ENCODE measurements around the gene PRDM5. TPM values are rescaled to one million over a fixed set of nuclear protein-coding genes. Genes with fewer than 3 reads are reported as not detected.

The PRDM5 gene
- total RNA-seq, 5 donors from 2014 or later (not counting 1 experiment from before 2014, with no cell fraction given): 0.47 to 1.4 (median 0.86) TPM; not detected in 1

DNA sequence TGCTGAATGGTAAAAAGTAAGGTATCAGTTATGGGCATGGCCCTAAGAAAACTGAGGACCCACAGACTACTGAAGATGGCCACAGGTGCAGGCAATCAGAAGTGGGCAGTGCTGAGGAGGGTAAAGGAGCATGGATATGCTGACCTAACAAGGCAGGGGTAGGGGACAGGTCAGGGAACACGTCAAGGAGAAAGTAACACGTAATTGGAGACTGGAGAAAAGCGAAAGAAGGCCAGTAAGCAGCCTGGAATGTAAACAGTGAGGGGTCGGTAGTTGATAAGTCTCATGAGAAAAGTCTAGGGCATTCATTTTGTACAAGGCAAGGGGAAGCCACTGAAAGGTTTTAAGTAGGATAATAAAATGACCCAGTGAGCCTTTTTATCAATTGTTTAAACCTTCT is 153.3 kb downstream of the PRDM5 start:
- no peak overlapping the region for H3K4me3 Mint-ChIP-seq
- Histone ChIP-seq H3K4me1 (ENCODE audit: control insufficient read depth in 1 of 2, extremely low read depth in 1 of 2, insufficient read depth in 2 of 2, low read length in 2 of 2) (no peaks in the 10 kb centered on the region), H3K9me3 (no peaks in the 10 kb centered on the region), H3K27me3 (replicated peaks in 1 of 2; ENCODE audit: control insufficient read depth in 2 of 2, extremely low read depth in 1 of 2, insufficient read depth in 2 of 2, low read length in 1 of 2) (no peaks in the 10 kb centered on the region), H3K36me3 (ENCODE audit: control insufficient read depth in 2 of 2, extremely low read depth in 1 of 2, insufficient read depth in 1 of 2, low read length in 1 of 2) (no peaks in the 10 kb centered on the region), H3K4me3 (ENCODE audit: control insufficient read depth in 1 of 2, extremely low read depth in 1 of 2, low read length in 1 of 2) (no peak overlapping the region), H3K27ac (ENCODE audit: low read length) (no peak overlapping the region)
- no peaks in the 10 kb centered on the region for H3K36me3 Mint-ChIP-seq
- 65% methylated on average over 3 of the region's 4 CpGs for WGBS (ENCODE audit: insufficient coverage)
- no peak for DNase-seq
- H3K4me1 Mint-ChIP-seq: no peaks in the 10 kb centered on the region
- peaks cover 0 to 3% (median 0%) of the 10 kb centered on the region in 3 donors for H3K9me3 Mint-ChIP-seq
- ATAC-seq (replicated peaks in 1 of 4): no peak
- CTCF ChIA-PET: interaction anchor here in 1 of 2 donors (1.4 kb wide), 1 partner anchor 21 kb away, joined by 3 read pairs; no protein-coding TSS in a partner anchor
- POLR2A ChIA-PET: no interaction called here
- H3K27ac Mint-ChIP-seq: no peak overlapping the region
- H3K27me3 Mint-ChIP-seq: peaks cover 0 to 3% of the 10 kb centered on the region in 2 donors

DNA sequence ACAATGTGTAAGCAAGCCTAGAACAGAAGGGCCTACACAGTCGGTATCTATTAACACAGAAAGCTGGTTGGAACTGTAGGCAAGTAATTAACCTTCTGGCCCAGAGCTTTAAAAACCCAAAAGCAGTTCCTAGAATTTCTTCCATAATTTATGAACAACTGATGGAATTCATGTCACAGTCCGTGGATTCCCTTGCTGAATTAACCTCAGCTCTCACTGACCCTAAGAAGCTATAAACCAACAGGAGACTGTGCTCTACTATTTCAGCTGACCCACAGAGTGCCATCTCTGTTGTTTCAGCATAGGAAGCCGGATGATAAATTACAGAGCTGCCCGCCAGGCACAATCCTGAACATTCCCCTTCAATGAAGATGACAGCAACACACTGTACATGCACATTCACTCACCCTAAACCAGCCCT is 157.3 kb downstream of the PRDM5 start:
- no peaks in the 10 kb centered on the region for H3K27me3 ChIP-seq (replicated peaks in 1 of 2; ENCODE audit: control insufficient read depth in 2 of 2, extremely low read depth in 1 of 2, insufficient read depth in 2 of 2, low read length in 1 of 2)
- no peak overlapping the region for H3K27ac ChIP-seq (ENCODE audit: low read length)
- no peaks in the 10 kb centered on the region for H3K9me3 ChIP-seq
- no peaks in the 10 kb centered on the region for H3K36me3 Mint-ChIP-seq
- DNase-seq (no peak), ATAC-seq (replicated peaks in 1 of 4) (no peak)
- no peaks in the 10 kb centered on the region for H3K4me1 ChIP-seq (ENCODE audit: control insufficient read depth in 1 of 2, extremely low read depth in 1 of 2, insufficient read depth in 2 of 2, low read length in 2 of 2)
- no peak overlapping the region for H3K4me3 ChIP-seq (ENCODE audit: control insufficient read depth in 1 of 2, extremely low read depth in 1 of 2, low read length in 1 of 2)
- H3K27ac Mint-ChIP-seq: no peak overlapping the region
- no peaks in the 10 kb centered on the region for H3K4me1 Mint-ChIP-seq
- peaks cover 0 to 3% of the 10 kb centered on the region in 2 donors for H3K27me3 Mint-ChIP-seq
- peaks cover 0 to 3% (median 0%) of the 10 kb centered on the region in 3 donors for H3K9me3 Mint-ChIP-seq
- no peak overlapping the region for H3K4me3 Mint-ChIP-seq
- 77% methylated on average over 3 of the region's 4 CpGs for WGBS (ENCODE audit: insufficient coverage)
- ChIA-PET CTCF (no interaction called here), POLR2A (no interaction called here)
- no peaks in the 10 kb centered on the region for H3K36me3 ChIP-seq (ENCODE audit: control insufficient read depth in 2 of 2, extremely low read depth in 1 of 2, insufficient read depth in 1 of 2, low read length in 1 of 2)

DNA sequence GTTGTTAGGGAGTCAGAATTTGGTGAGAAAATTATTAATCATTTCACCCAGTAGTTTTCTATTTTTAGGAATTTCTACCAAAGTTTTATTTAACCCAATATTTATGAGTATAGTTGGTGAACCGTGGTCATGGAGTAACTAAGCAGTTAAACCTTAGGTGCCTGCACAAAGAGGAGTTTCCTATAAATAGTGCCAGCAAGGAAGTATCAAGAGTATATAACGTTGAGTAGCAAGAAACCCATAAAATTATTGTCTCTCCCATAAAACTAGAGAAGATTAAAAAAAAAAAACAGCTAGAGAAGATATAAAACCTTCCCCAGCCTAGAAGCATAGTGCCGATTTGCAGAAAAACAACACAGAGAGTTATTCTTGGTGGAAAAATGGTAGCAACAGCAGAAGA is 158.9 kb downstream of the PRDM5 start:
- ATAC-seq (replicated peaks in 1 of 4): no peak
- Mint-ChIP-seq H3K9me3 (peaks cover 0 to 3% (median 0%) of the 10 kb centered on the region in 3 donors), H3K27me3 (peaks cover 0 to 3% of the 10 kb centered on the region in 2 donors), H3K27ac (no peak overlapping the region), H3K36me3 (no peaks in the 10 kb centered on the region), H3K4me3 (no peak overlapping the region), H3K4me1 (no peaks in the 10 kb centered on the region)
- H3K4me1 ChIP-seq (ENCODE audit: control insufficient read depth in 1 of 2, extremely low read depth in 1 of 2, insufficient read depth in 2 of 2, low read length in 2 of 2): no peaks in the 10 kb centered on the region
- H3K27me3 ChIP-seq (replicated peaks in 1 of 2; ENCODE audit: control insufficient read depth in 2 of 2, extremely low read depth in 1 of 2, insufficient read depth in 2 of 2, low read length in 1 of 2): no peaks in the 10 kb centered on the region
- no peaks in the 10 kb centered on the region for H3K9me3 ChIP-seq
- no peaks in the 10 kb centered on the region for H3K36me3 ChIP-seq (ENCODE audit: control insufficient read depth in 2 of 2, extremely low read depth in 1 of 2, insufficient read depth in 1 of 2, low read length in 1 of 2)
- H3K27ac ChIP-seq (ENCODE audit: low read length): no peak overlapping the region
- ChIA-PET POLR2A (interaction anchor here in 1 of 2 donors (0.7 kb wide), 1 partner anchor 30 kb away, joined by 3 read pairs; no protein-coding TSS in a partner anchor), CTCF (no interaction called here)
- no peak for DNase-seq
- H3K4me3 ChIP-seq (ENCODE audit: control insufficient read depth in 1 of 2, extremely low read depth in 1 of 2, low read length in 1 of 2): no peak overlapping the region
- WGBS (ENCODE audit: insufficient coverage): no CpG with 5 or more reads among the region's 3 CpGs

DNA sequence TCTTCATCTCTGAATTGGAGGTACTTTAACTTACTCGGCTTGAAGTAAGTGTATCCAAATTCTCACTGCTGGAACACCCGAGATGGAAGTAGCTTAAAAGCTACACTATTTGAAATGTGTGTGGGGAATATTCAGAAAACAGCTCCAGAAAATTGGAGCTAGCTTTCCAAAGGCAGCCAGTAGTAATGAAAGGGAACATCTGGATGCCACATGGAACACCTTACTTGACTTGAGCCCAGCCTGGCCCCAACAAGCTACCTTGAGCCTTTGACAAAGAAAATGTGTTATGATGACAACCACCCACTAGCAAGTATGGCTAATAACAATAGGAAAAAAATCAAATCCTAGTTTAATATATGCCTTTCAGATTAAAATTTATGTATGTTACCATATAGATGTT is 161.5 kb downstream of the PRDM5 start:
- H3K27me3 Mint-ChIP-seq: peaks cover 0 to 3% of the 10 kb centered on the region in 2 donors
- DNase-seq: no peak

DNA sequence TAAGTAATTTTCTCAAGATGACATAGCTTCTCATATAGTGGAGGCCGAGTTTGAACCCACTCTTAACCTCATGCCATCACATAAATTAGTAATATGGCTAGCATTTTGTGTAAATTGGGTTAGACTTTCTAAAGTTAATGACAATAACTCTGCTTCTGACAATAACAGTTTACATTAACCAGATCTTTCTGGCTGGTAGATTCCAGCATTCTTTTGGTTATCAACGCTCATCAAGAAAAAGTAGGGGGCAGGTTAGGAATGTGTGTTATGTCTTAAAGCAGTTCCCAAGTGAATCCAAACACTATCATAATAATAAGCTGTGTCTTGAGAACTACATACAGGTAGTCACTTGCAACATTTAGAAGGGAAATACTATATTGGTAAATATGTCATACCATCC is 162.5 kb downstream of the PRDM5 start:
- Histone ChIP-seq H3K36me3 (ENCODE audit: control insufficient read depth in 2 of 2, extremely low read depth in 1 of 2, insufficient read depth in 1 of 2, low read length in 1 of 2) (no peaks in the 10 kb centered on the region), H3K9me3 (no peaks in the 10 kb centered on the region), H3K27me3 (replicated peaks in 1 of 2; ENCODE audit: control insufficient read depth in 2 of 2, extremely low read depth in 1 of 2, insufficient read depth in 2 of 2, low read length in 1 of 2) (no peaks in the 10 kb centered on the region), H3K4me3 (ENCODE audit: control insufficient read depth in 1 of 2, extremely low read depth in 1 of 2, low read length in 1 of 2) (no peak overlapping the region), H3K27ac (ENCODE audit: low read length) (no peak overlapping the region), H3K4me1 (ENCODE audit: control insufficient read depth in 1 of 2, extremely low read depth in 1 of 2, insufficient read depth in 2 of 2, low read length in 2 of 2) (peaks cover 0 to 4% of the 10 kb centered on the region in 2 experiments)
- H3K27ac Mint-ChIP-seq: no peak overlapping the region
- CTCF ChIA-PET: no interaction called here
- DNase-seq (no peak), ATAC-seq (replicated peaks in 1 of 4) (no peak)
- H3K4me3 Mint-ChIP-seq: no peak overlapping the region
- WGBS (ENCODE audit: insufficient coverage): no CpG with 5 or more reads among the region's 2 CpGs
- no peaks in the 10 kb centered on the region for H3K9me3 Mint-ChIP-seq
- no peaks in the 10 kb centered on the region for H3K4me1 Mint-ChIP-seq
- POLR2A ChIA-PET: no interaction called here
- H3K27me3 Mint-ChIP-seq: no peaks in the 10 kb centered on the region
- H3K36me3 Mint-ChIP-seq: no peaks in the 10 kb centered on the region

More for the DNA sequence above, 161.5 kb downstream of the PRDM5 start:
- POLR2A ChIA-PET: no interaction called here
- no peaks in the 10 kb centered on the region for H3K36me3 Mint-ChIP-seq
- CTCF ChIA-PET: no interaction called here
- H3K27ac Mint-ChIP-seq: no peak overlapping the region
- no peaks in the 10 kb centered on the region for H3K9me3 ChIP-seq
- no peaks in the 10 kb centered on the region for H3K36me3 ChIP-seq (ENCODE audit: control insufficient read depth in 2 of 2, extremely low read depth in 1 of 2, insufficient read depth in 1 of 2, low read length in 1 of 2)
- H3K4me3 ChIP-seq (ENCODE audit: control insufficient read depth in 1 of 2, extremely low read depth in 1 of 2, low read length in 1 of 2): no peak overlapping the region
- H3K27ac ChIP-seq (ENCODE audit: low read length): no peak overlapping the region
- WGBS (ENCODE audit: insufficient coverage): no CpG with 5 or more reads among the region's 2 CpGs
- H3K4me1 Mint-ChIP-seq: no peaks in the 10 kb centered on the region
- H3K27me3 ChIP-seq (replicated peaks in 1 of 2; ENCODE audit: control insufficient read depth in 2 of 2, extremely low read depth in 1 of 2, insufficient read depth in 2 of 2, low read length in 1 of 2): no peaks in the 10 kb centered on the region
- no peak overlapping the region for H3K4me3 Mint-ChIP-seq
- no peak for ATAC-seq (replicated peaks in 1 of 4)
- peaks cover 0 to 4% of the 10 kb centered on the region in 2 experiments for H3K4me1 ChIP-seq (ENCODE audit: control insufficient read depth in 1 of 2, extremely low read depth in 1 of 2, insufficient read depth in 2 of 2, low read length in 2 of 2)
- no peaks in the 10 kb centered on the region for H3K9me3 Mint-ChIP-seq

DNA sequence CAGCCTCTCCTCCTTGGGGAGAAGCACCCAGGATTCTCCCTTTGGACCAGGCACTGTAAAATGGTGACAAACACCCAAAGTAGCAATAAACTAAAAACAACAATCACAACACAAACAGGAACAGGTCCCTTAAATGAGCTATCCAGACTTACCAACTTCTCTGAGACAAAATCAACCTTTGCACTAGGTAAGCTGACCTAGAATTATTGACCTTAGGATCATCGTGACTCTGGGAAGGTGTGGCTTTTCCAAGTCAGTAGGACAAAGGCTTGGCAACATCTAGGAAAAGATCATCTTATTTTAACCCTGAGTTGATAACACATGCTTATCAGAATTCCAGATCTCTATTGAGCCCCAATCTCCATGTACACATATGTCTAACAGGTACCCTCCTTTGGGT is 166.7 kb downstream of the PRDM5 start:
- H3K9me3 ChIP-seq: no peaks in the 10 kb centered on the region
- Mint-ChIP-seq H3K27ac (no peak overlapping the region), H3K4me3 (no peak overlapping the region), H3K36me3 (no peaks in the 10 kb centered on the region), H3K9me3 (peaks cover 0 to 4% (median 0%) of the 10 kb centered on the region in 3 donors), H3K4me1 (no peaks in the 10 kb centered on the region), H3K27me3 (no peaks in the 10 kb centered on the region)
- DNase-seq: no peak
- no peak overlapping the region for H3K27ac ChIP-seq (ENCODE audit: low read length)
- no peak for ATAC-seq (replicated peaks in 1 of 4)
- no peaks in the 10 kb centered on the region for H3K27me3 ChIP-seq (replicated peaks in 1 of 2; ENCODE audit: control insufficient read depth in 2 of 2, extremely low read depth in 1 of 2, insufficient read depth in 2 of 2, low read length in 1 of 2)
- no peaks in the 10 kb centered on the region for H3K36me3 ChIP-seq (ENCODE audit: control insufficient read depth in 2 of 2, extremely low read depth in 1 of 2, insufficient read depth in 1 of 2, low read length in 1 of 2)
- 100% methylated on average over 1 of the region's 1 CpG for WGBS (ENCODE audit: insufficient coverage)
- POLR2A ChIA-PET: no interaction called here
- H3K4me3 ChIP-seq (ENCODE audit: control insufficient read depth in 1 of 2, extremely low read depth in 1 of 2, low read length in 1 of 2): no peak overlapping the region
- CTCF ChIA-PET: interaction anchor here in 1 of 2 donors (0.6 to 1.2 kb wide), 2 partner anchors 32 to 1752 kb away, joined by 3 read pairs; no protein-coding TSS in a partner anchor
- H3K4me1 ChIP-seq (ENCODE audit: control insufficient read depth in 1 of 2, extremely low read depth in 1 of 2, insufficient read depth in 2 of 2, low read length in 2 of 2): peaks cover 0 to 4% of the 10 kb centered on the region in 2 experiments

DNA sequence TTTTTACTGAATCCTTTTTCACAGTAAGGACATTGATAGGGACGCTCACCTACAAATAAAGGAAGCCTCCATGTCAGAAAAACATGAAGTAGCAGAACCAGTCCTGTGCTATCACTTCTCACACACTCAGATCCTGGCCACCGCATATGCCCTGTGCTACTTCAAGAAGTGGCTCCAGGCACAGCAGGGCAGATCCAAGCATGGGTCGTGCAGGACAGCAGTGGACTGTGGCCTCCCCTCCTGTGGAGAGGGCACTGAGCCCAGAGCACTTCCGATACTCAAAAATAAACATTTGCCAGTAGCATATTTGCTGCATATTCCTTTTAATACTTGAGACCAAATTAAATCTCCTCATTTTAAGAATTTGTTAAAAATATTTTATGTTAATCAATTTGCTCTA is 167.9 kb downstream of the PRDM5 start:
- Histone ChIP-seq H3K27me3 (replicated peaks in 1 of 2; ENCODE audit: control insufficient read depth in 2 of 2, extremely low read depth in 1 of 2, insufficient read depth in 2 of 2, low read length in 1 of 2) (no peaks in the 10 kb centered on the region), H3K36me3 (ENCODE audit: control insufficient read depth in 2 of 2, extremely low read depth in 1 of 2, insufficient read depth in 1 of 2, low read length in 1 of 2) (no peaks in the 10 kb centered on the region)

More for the DNA sequence above, 167.9 kb downstream of the PRDM5 start:
- Histone ChIP-seq H3K4me1 (ENCODE audit: control insufficient read depth in 1 of 2, extremely low read depth in 1 of 2, insufficient read depth in 2 of 2, low read length in 2 of 2) (peaks cover 1 to 4% of the 10 kb centered on the region in 2 experiments), H3K4me3 (ENCODE audit: control insufficient read depth in 1 of 2, extremely low read depth in 1 of 2, low read length in 1 of 2) (no peak overlapping the region), H3K27ac (ENCODE audit: low read length) (no peak overlapping the region), H3K9me3 (no peaks in the 10 kb centered on the region)
- peaks cover 4 to 9% (median 7%) of the 10 kb centered on the region in 3 donors for H3K9me3 Mint-ChIP-seq
- H3K27me3 Mint-ChIP-seq: no peaks in the 10 kb centered on the region
- H3K4me1 Mint-ChIP-seq: no peaks in the 10 kb centered on the region
- ChIA-PET POLR2A (no interaction called here), CTCF (no interaction called here)
- H3K4me3 Mint-ChIP-seq: no peak overlapping the region
- no peak overlapping the region for H3K27ac Mint-ChIP-seq
- no peak for ATAC-seq (replicated peaks in 1 of 4)
- WGBS (ENCODE audit: insufficient coverage): 79% methylated on average over 3 of the region's 4 CpGs
- DNase-seq: no peak
- H3K36me3 Mint-ChIP-seq: peaks cover 5% of the 10 kb centered on the region

Measured in T-cell (primary cell).